ENCODE data around the gene RARA.
"Not testable (repeated sequence)": the region's sequence is repeated elsewhere in the genome, so short reads cannot be mapped to it uniquely, and the experiment has no call there.

The RARA gene

GRCh38 chr17:40298726-40299125 lies 10.3 kb upstream of the RARA start:
- no peak for DNase-seq (ENCODE audit: low spot score)

GRCh38 chr17:40299159-40299757 lies 9.7 kb upstream of the RARA start:
- DNase-seq (ENCODE audit: low spot score) = not testable (repeated sequence)

- DNase-seq (ENCODE audit: low spot score) = no peak
Observed at GRCh38 chr17:40301315-40301714, 7.7 kb upstream of the RARA start.

GRCh38 chr17:40303009-40303657 lies 5.8 kb upstream of the RARA start:
- DNase-seq (ENCODE audit: low spot score) = peak; percentile 82

GRCh38 chr17:40303708-40304551 lies 5.0 kb upstream of the RARA start:
- DNase-seq (ENCODE audit: low spot score) = peak; percentile 82

GRCh38 chr17:40304552-40304863 lies 4.5 kb upstream of the RARA start:
- DNase-seq (ENCODE audit: low spot score) = not testable (repeated sequence)

GRCh38 chr17:40304866-40305265 lies 4.1 kb upstream of the RARA start:
- not testable (repeated sequence) for DNase-seq (ENCODE audit: low spot score)

- no peak for DNase-seq (ENCODE audit: low spot score)
Observed at GRCh38 chr17:40306395-40306794, 2.6 kb upstream of the RARA start.

- DNase-seq (ENCODE audit: low spot score) = no peak
Observed at GRCh38 chr17:40307001-40307730, 1.8 kb upstream of the RARA start.

GRCh38 chr17:40307740-40308239 lies 1.2 kb upstream of the RARA start:
- no peak for DNase-seq (ENCODE audit: low spot score)

GRCh38 chr17:40309949-40310510 lies 1.1 kb downstream of the RARA start:
- DNase-seq (ENCODE audit: low spot score) = no peak

- DNase-seq (ENCODE audit: low spot score) = no peak
Observed at GRCh38 chr17:40310882-40311391, 2.0 kb downstream of the RARA start.

- DNase-seq (ENCODE audit: low spot score) = no peak
Observed at GRCh38 chr17:40311575-40311974, 2.6 kb downstream of the RARA start.

- DNase-seq (ENCODE audit: low spot score) = no peak
Observed at GRCh38 chr17:40312131-40312731, 3.3 kb downstream of the RARA start.

- no peak for DNase-seq (ENCODE audit: low spot score)
Observed at GRCh38 chr17:40312893-40313667, 4.1 kb downstream of the RARA start.

- DNase-seq (ENCODE audit: low spot score) = no peak
Observed at GRCh38 chr17:40313668-40314583, 4.9 kb downstream of the RARA start.

GRCh38 chr17:40314584-40314956 lies 5.6 kb downstream of the RARA start:
- DNase-seq (ENCODE audit: low spot score) = peak; percentile 100

- DNase-seq (ENCODE audit: low spot score) = no peak
Observed at GRCh38 chr17:40315206-40315605, 6.2 kb downstream of the RARA start.
